Stomach smooth muscle (tissue), 2 donors: ENCODE results near the gene ARHGEF38.

Experiments
- H3K27ac ChIP-seq: one replicate; pipeline ENCODE4 v1.7.0; 2013; ENCODE audit warnings: mild to moderate bottlenecking, low read length, inconsistent platforms
- H3K27me3 ChIP-seq, 2 donors: one replicate each; pipeline ENCODE4 v1.7.0; 2013; ENCODE audit warnings: low read length in 2 of 2; ENCODE audit not compliant: insufficient read depth in 2 of 2, control insufficient read depth in 1 of 2
- H3K36me3 ChIP-seq, 2 donors: one replicate each; pipeline ENCODE4 v1.7.0; 2013; ENCODE audit warnings: low read length in 2 of 2; ENCODE audit not compliant: control insufficient read depth in 2 of 2, insufficient read depth in 2 of 2
- H3K4me1 ChIP-seq: one replicate; pipeline ENCODE4 v1.7.0; 2013; ENCODE audit warnings: low read length; ENCODE audit not compliant: control insufficient read depth, insufficient read depth
- H3K4me3 ChIP-seq, 2 donors: one replicate each; pipeline ENCODE4 v1.7.0; 2013; ENCODE audit warnings: low read length in 2 of 2
- H3K9ac ChIP-seq, 2 donors: one replicate each; pipeline ENCODE4 v1.7.0; 2013; ENCODE audit warnings: low read length in 2 of 2, mild to moderate bottlenecking in 1 of 2
- H3K9me3 ChIP-seq, 2 donors: one replicate each; pipeline ENCODE4 v1.7.0; 2013; ENCODE audit warnings: low read length in 2 of 2; ENCODE audit not compliant: control insufficient read depth in 2 of 2
- donor health status: healthy.
- donor health status: Pancreatic carcinoma.

The ARHGEF38 gene

GRCh38 chr4:105558277-105558676 lies 5.9 kb downstream of the ARHGEF38 start:
- Histone ChIP-seq H3K9me3 (no peaks in the 10 kb centered on the region), H3K9ac (no peak overlapping the region), H3K27ac (no peak overlapping the region), H3K27me3 (no peaks in the 10 kb centered on the region), H3K4me3 (no peak overlapping the region), H3K4me1 (no peaks in the 10 kb centered on the region), H3K36me3 (no peaks in the 10 kb centered on the region)

- Histone ChIP-seq H3K9ac (no peak overlapping the region), H3K4me1 (no peaks in the 10 kb centered on the region), H3K27ac (no peak overlapping the region), H3K9me3 (no peaks in the 10 kb centered on the region), H3K4me3 (no peak overlapping the region), H3K27me3 (no peaks in the 10 kb centered on the region), H3K36me3 (no peaks in the 10 kb centered on the region)
Measured at GRCh38 chr4:105560421-105560848, 8.0 kb downstream of the ARHGEF38 start.

- Histone ChIP-seq H3K4me1 (no peaks in the 10 kb centered on the region), H3K9ac (no peak overlapping the region), H3K4me3 (no peak overlapping the region), H3K27ac (no peak overlapping the region), H3K27me3 (no peaks in the 10 kb centered on the region), H3K36me3 (no peaks in the 10 kb centered on the region), H3K9me3 (no peaks in the 10 kb centered on the region)
Measured at GRCh38 chr4:105563352-105563751, 10.9 kb downstream of the ARHGEF38 start.

GRCh38 chr4:105568584-105568983 lies 16.2 kb downstream of the ARHGEF38 start:
- H3K4me1 ChIP-seq, result no peaks in the 10 kb centered on the region
- H3K27ac ChIP-seq, result no peak overlapping the region
- no peaks in the 10 kb centered on the region for H3K9me3 ChIP-seq
- no peak overlapping the region for H3K9ac ChIP-seq
- no peaks in the 10 kb centered on the region for H3K27me3 ChIP-seq
- H3K4me3 ChIP-seq, result no peak overlapping the region
- H3K36me3 ChIP-seq, result no peaks in the 10 kb centered on the region

- no peaks in the 10 kb centered on the region for H3K27me3 ChIP-seq
- H3K9ac ChIP-seq, result no peak overlapping the region
- H3K4me1 ChIP-seq, result no peaks in the 10 kb centered on the region
- no peak overlapping the region for H3K4me3 ChIP-seq
- H3K27ac ChIP-seq, result no peak overlapping the region
- no peaks in the 10 kb centered on the region for H3K9me3 ChIP-seq
- no peaks in the 10 kb centered on the region for H3K36me3 ChIP-seq
Measured at GRCh38 chr4:105569057-105569865, 16.8 kb downstream of the ARHGEF38 start.

- H3K4me1 ChIP-seq, result no peaks in the 10 kb centered on the region
- no peak overlapping the region for H3K9ac ChIP-seq
- no peak overlapping the region for H3K4me3 ChIP-seq
Measured at GRCh38 chr4:105569866-105570236, 17.4 kb downstream of the ARHGEF38 start.

GRCh38 chr4:105572296-105572695 lies 19.9 kb downstream of the ARHGEF38 start:
- H3K9me3 ChIP-seq, result no peaks in the 10 kb centered on the region
- no peaks in the 10 kb centered on the region for H3K27me3 ChIP-seq
- H3K4me3 ChIP-seq, result no peak overlapping the region
- H3K27ac ChIP-seq, result no peak overlapping the region
- H3K9ac ChIP-seq, result no peak overlapping the region
- H3K36me3 ChIP-seq, result no peaks in the 10 kb centered on the region
- no peaks in the 10 kb centered on the region for H3K4me1 ChIP-seq

More at GRCh38 chr4:105569866-105570236, 17.4 kb downstream of the ARHGEF38 start:
- Histone ChIP-seq H3K27ac (no peak overlapping the region), H3K36me3 (no peaks in the 10 kb centered on the region), H3K9me3 (no peaks in the 10 kb centered on the region), H3K27me3 (no peaks in the 10 kb centered on the region)

- Histone ChIP-seq H3K9ac (no peak overlapping the region), H3K9me3 (no peaks in the 10 kb centered on the region), H3K4me1 (no peaks in the 10 kb centered on the region), H3K36me3 (no peaks in the 10 kb centered on the region), H3K4me3 (no peak overlapping the region), H3K27ac (no peak overlapping the region), H3K27me3 (no peaks in the 10 kb centered on the region)
Measured at GRCh38 chr4:105586638-105587328, 34.4 kb downstream of the ARHGEF38 start.

GRCh38 chr4:105587841-105588240 lies 35.4 kb downstream of the ARHGEF38 start:
- Histone ChIP-seq H3K9ac (no peak overlapping the region), H3K9me3 (no peaks in the 10 kb centered on the region), H3K27me3 (no peaks in the 10 kb centered on the region), H3K27ac (no peak overlapping the region), H3K4me1 (no peaks in the 10 kb centered on the region), H3K36me3 (no peaks in the 10 kb centered on the region), H3K4me3 (no peak overlapping the region)

- no peaks in the 10 kb centered on the region for H3K4me1 ChIP-seq
- H3K36me3 ChIP-seq, result no peaks in the 10 kb centered on the region
- H3K9ac ChIP-seq, result no peak overlapping the region
- H3K9me3 ChIP-seq, result no peaks in the 10 kb centered on the region
- H3K27me3 ChIP-seq, result no peaks in the 10 kb centered on the region
- H3K27ac ChIP-seq, result no peak overlapping the region
- H3K4me3 ChIP-seq, result no peak overlapping the region
Measured at GRCh38 chr4:105588252-105588651, 35.8 kb downstream of the ARHGEF38 start.

GRCh38 chr4:105591573-105591972 lies 39.2 kb downstream of the ARHGEF38 start:
- no peak overlapping the region for H3K9ac ChIP-seq
- no peaks in the 10 kb centered on the region for H3K36me3 ChIP-seq
- H3K9me3 ChIP-seq, result no peaks in the 10 kb centered on the region
- no peak overlapping the region for H3K27ac ChIP-seq
- H3K4me3 ChIP-seq, result no peak overlapping the region
- H3K4me1 ChIP-seq, result no peaks in the 10 kb centered on the region
- no peaks in the 10 kb centered on the region for H3K27me3 ChIP-seq
